ENCODE data around the gene MRPL22. TPM values are rescaled to one million over a fixed set of nuclear protein-coding genes. Genes with fewer than 3 reads are reported as not detected.
"Not testable (repeated sequence)": the region's sequence is repeated elsewhere in the genome, so short reads cannot be mapped to it uniquely, and the experiment has no call there.

MRPL22 gene
- 55.4 and 57.6 TPM in 2 replicates for total RNA-seq (2014; rRNA removed; shearing (Covaris generic))

DNA sequence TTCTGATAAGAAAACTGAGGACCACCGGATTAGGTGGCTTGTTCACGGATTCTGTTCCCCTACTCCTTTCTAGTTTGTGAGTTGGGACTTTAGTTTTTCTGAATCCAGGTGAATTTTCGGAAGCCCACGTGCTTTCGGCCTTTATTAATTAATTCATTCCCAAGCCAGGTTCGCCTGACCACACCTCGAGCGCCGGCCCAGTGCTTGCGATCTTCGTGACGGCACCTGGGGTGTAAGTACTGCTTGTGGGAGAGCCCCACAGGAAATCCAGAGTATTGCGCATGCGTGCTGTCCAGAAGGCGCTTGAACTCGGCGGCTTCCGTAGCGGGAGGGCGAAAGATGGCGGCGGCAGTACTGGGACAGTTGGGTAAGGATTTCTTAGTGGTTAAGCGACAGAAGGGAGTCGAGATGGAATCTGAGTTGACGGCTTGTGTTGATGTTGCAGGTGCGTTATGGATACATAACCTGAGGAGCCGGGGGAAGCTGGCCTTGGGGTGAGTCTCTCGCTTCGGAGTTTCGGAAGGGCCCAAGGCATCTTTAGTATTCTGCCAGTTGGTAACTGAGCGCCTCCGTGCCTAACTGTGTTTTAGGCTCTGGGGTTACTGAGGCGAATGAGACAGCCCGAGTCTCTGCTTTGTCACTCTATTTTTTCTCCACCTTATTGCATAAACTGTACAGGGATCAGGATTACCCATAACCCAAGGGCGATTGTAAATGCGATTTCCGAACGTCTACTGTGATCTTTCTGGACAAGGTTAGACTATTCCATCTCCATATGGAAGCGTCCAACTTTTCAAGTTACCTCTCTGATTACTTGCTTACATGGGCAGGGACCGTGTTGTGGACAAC is at the start of gene MRPL22:
Gene MRPL22 (plus strand): TSS at position 302 of the 849 bp plus-strand sequence. CDS start 38 bp downstream, at position 340.
- DNase-seq (ENCODE audit: low read depth) = peak; percentile 88

- no peak for DNase-seq (ENCODE audit: low read depth)
These were observed 48.5 kb upstream of the MRPL22 start for GRCh38 chr5:154892369-154892771.

GRCh38 chr5:154893381-154893780 is 47.5 kb upstream of the MRPL22 start:
- no peak for DNase-seq (ENCODE audit: low read depth)

DNA sequence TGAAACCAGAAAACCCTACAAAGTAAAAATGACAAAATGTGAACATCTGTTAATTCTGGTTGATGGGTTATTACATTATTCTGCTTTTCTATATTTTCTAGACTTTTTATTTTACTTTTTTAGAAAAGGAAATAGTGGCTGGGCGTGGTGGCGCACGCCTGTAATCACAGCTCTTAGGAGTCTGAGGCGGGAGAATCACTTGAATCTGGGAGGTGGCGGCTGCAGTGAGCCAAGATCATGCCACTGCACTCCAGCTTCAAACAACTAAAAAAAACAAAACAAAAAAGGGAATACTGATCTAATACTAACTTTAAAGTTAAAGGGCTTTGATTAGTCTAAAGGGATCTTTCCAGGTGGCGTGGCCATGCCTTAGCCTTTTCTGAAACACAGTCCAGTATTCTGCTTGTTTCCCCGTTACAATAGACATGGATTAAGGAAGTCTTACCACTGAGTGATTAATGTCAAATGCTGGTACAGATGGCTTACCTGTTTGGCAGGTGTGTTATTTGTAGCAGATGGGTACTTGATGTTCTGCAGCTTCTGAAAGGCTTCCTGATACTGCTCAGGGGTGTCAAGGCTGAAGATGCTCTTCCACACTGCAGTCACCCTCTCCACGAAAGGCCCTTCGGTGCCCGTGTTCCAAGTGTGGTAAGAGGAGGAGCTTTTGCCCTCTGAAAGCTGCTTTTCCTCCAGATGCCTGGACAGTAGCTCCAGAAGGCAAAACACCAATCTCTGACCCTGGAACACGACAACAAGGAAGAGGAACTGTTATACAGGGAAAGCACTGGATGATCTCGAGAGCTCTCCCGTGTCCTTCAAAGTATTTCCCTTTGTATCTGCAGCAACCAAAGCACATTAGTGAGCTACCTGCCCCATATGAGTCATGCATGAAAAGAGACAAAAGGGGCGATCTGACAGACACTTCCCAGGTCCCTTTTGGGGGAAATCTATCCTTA is 45.0 kb upstream of the MRPL22 start:
- DNase-seq (ENCODE audit: low read depth) = no peak

GRCh38 chr5:154896562-154897165 is 44.2 kb upstream of the MRPL22 start:
- DNase-seq (ENCODE audit: low read depth) = no peak

GRCh38 chr5:154898210-154898609 is 42.7 kb upstream of the MRPL22 start:
- DNase-seq (ENCODE audit: low read depth) = no peak

GRCh38 chr5:154899151-154899816 is 41.6 kb upstream of the MRPL22 start:
- no peak for DNase-seq (ENCODE audit: low read depth)

GRCh38 chr5:154900066-154900465 is 40.8 kb upstream of the MRPL22 start:
- no peak for DNase-seq (ENCODE audit: low read depth)

DNA sequence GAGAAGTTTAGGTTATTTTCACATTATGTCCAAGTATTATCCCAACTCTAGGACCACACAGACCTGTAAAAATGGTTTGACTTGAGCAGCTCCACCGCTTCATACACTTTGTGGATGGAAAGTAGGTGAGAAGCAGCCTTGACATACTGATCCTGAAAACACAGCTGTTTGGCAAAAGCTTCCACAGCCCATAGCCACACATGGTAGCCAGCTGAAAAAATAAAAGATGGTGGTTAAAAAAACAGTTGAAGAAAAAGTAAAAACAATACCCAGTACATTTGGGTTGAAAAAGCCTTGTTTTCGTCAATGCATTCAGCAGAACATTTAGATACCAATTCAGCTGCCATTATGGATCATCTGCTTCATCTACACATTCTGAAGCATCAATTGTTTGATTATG is 39.6 kb upstream of the MRPL22 start:
- no peak for DNase-seq (ENCODE audit: low read depth)

DNA sequence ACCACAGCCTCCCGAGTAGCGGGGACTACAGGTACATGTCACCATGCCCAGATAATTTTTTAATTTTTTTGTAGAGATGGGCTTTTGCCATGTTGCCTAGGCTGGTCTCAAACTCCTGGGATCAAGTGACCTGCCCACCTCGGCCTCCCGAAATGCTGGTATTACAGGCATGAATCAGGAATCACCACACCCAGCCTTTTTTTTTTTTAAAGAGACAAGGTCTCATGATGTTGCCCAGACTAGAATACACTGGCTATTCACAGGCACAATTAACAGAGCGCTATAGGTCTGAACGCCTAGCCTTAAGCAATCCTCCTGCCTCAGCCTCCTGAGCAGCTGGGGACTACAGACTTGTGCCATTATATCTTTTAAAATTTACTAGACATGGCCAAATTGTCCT is 39.0 kb upstream of the MRPL22 start:
- DNase-seq (ENCODE audit: low read depth) = no peak

DNA sequence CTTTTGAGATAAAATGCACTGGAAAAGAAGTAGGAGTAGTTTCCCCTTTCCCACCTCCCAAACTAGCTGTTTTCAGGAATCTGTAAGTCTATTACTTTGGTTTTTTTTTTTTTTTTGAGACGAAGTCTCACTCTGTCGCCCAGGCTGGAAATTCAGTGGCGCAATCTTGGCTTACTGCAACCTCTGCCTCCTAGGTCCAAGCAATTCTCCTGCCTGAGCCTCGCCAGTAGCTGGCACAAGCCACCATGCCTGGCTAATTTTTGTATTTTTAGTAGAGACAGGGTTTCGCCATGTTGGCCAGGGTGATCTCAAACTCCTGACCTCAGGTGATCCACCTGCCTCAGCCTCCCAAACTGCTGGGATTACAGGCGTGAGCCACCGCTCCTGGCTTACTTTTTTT is 35.3 kb upstream of the MRPL22 start:
- not testable (repeated sequence) for DNase-seq (ENCODE audit: low read depth)

GRCh38 chr5:154916874-154917273 is 24.0 kb upstream of the MRPL22 start:
- DNase-seq (ENCODE audit: low read depth) = peak; percentile 10

DNA sequence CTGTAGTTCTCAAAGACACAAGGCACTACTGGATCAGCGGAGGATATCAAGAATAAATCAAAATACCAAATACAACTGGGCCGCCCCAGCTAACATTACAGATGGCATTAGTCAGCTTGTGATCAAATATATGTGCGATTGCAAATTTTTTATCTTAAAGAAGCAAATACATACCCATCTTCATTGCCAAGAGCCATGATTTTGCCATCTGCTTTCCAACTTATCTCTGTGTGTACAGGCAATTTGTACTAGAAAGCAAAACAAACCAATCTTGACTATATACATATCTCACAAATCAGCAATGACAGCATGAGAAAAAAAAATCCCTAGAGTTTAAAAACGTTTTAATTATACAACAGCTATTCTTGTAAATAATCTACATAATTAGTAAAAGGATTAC is 23.1 kb upstream of the MRPL22 start:
- DNase-seq (ENCODE audit: low read depth) = no peak

GRCh38 chr5:154923441-154924430 is 17.1 kb upstream of the MRPL22 start:
- DNase-seq (ENCODE audit: low read depth) = peak; percentile 8

DNA sequence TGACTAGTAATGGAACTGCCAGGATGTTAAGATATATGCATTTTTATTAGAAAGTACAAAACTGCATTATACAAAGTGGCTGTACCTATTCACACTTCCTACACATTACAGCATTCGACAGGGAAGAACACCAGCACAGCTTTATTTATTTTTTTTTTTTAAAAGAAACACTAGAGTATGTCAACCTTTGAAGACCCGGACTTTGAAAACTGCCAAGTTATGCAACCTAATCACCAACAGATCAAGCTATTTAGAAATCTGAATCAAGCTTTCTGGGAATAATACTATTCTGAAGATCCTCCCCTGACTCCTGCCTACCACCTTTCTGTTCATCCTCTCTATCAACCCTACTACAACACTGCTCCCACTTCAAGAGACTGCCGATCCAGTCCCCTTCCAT is 7.3 kb upstream of the MRPL22 start:
- no peak for DNase-seq (ENCODE audit: low read depth)

- no peak for DNase-seq (ENCODE audit: low read depth)
These were observed 6.0 kb upstream of the MRPL22 start for GRCh38 chr5:154934881-154935280.

DNA sequence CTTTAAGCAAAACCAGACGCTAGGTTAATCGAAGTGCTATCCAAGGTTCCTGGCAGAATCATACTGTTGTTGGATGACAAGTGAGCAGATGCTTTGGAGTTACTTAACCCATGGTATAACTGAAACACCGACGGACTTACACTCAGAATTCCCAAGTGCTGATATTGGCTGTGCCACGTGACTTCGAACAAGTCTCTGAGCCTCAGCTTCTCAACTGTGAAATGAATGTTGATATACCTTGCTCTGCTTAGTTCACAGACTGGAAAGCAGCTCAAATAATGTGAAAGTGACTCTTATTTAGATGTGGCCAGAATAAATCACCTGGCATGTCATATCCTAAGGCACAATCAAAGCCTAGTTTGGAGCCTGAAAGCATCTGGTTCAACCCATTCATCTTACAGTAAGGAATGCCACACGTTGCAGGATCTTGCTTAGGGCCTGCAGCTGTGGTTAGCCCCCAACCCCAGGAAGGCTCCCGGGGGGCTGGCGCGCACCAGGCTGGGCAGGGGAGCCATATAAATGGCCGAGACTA is 3.6 kb upstream of the MRPL22 start:
- DNase-seq (ENCODE audit: low read depth) = no peak

DNA sequence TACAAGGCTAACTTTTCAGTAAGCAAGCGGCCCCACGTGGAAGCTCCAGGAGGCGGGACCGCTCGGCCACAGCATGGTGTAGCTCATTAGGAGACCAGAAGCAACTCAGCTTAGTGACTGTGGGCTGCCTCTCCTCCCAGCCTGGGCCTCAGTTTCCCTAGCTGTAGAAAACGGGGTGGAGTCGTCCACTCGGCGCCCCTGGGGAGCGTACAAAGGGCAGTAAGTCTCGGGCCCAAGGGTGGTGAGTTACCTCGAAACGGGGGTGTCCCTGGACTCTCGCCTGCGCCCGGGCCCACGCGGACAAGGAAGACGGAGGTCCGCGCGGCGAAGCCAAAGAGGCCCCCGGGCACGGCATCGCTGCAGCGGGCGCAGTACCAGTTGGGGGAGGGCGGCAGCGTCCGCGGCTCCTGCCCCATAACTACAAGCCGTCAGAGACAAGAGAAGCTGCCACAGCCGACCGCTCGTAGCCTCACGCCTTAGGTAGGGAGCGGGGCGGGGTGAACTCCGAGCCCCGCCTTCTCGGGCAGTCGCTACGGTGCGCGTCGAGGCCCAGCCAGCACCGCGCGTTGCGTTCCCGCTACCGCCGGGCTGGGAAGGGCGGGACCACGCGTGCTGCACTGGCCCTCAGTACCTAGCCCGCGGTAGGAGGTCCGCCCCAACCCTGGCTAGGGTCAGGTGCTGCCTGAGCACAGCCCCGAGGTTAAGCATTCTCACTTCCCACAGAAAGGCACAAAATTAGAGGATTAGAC is 3.0 kb upstream of the MRPL22 start, which contains the start of gene GEMIN5:
Gene GEMIN5 (minus strand): TSS at position 494 of the 749 bp plus-strand sequence. CDS start 78 bp downstream, at position 416.
- peak; percentile 83 for DNase-seq (ENCODE audit: low read depth)

DNA sequence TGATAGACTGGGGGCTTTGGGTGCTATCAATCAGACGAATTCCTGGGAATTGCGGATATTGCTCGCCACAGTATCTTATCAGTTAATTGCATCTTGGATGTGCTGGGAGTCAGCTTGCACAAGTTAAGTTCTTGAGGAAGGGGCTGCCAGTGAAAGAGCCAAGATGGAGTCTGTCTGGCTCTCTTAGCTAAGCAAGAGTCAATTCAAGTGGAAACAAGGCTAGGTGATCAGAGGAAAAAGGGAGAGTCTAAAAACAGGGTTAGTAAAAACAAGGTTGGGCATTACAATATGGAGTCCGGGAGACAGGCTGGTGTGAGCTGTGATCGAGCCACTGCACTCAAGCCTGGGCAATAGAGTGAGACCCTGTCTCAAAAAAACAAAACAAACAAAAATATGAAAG is 1.5 kb upstream of the MRPL22 start:
- not testable (repeated sequence) for DNase-seq (ENCODE audit: low read depth)
